HFF-Myc (cell line): ENCODE measurements around the gene LDLRAD3.

Source experiments
- DNase-seq: peaks from one replicate; pipeline ENCODE4 v3.0.0-alpha.2; 2011; ENCODE audit warnings: low read depth; ENCODE audit errors: extremely low read depth
- H3K4me3 ChIP-seq: replicated peaks from 2 replicates; pipeline ENCODE4 v1.5.1; 2011; ENCODE audit warnings: low read depth, mild to moderate bottlenecking, control low read depth, low read length
- TF ChIP-seq, protein P1 (sequence below): IDR thresholded peaks from 2 replicates; pipeline ENCODE4 v1.5.1; 2012; ENCODE audit warnings: mild to moderate bottlenecking, low read depth, low read length, control low read depth; ENCODE audit errors: missing control alignments

LDLRAD3 gene

DNA sequence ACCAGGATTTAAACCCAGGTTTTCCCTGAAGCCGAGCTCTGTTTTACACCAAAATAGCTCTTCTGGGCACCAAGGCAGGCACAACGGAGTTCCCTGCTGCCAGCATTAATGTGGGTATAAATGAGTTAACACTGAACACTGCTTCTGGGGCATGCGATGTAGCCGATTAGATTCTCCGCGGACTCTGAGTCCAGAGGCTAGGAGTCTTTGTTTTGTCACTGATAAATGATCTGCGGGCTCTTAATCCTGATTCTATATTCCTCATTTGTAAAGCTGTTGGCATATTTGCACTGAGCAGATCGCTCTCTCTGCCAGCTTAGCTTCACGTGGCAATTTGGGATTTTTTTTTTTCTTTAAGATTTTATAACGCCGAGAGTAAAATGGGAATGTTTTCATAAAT is 16.8 kb upstream of the LDLRAD3 start:
- H3K4me3 ChIP-seq, result no peak overlapping the region
- DNase-seq, result no peak
- TF ChIP-seq, protein P1, sequence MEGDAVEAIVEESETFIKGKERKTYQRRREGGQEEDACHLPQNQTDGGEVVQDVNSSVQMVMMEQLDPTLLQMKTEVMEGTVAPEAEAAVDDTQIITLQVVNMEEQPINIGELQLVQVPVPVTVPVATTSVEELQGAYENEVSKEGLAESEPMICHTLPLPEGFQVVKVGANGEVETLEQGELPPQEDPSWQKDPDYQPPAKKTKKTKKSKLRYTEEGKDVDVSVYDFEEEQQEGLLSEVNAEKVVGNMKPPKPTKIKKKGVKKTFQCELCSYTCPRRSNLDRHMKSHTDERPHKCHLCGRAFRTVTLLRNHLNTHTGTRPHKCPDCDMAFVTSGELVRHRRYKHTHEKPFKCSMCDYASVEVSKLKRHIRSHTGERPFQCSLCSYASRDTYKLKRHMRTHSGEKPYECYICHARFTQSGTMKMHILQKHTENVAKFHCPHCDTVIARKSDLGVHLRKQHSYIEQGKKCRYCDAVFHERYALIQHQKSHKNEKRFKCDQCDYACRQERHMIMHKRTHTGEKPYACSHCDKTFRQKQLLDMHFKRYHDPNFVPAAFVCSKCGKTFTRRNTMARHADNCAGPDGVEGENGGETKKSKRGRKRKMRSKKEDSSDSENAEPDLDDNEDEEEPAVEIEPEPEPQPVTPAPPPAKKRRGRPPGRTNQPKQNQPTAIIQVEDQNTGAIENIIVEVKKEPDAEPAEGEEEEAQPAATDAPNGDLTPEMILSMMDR, result no peak

GRCh38 chr11:35927682-35928081 is 16.2 kb upstream of the LDLRAD3 start:
- no peak for DNase-seq

GRCh38 chr11:35928688-35929395 is 15.0 kb upstream of the LDLRAD3 start:
- no peak overlapping the region for H3K4me3 ChIP-seq
- TF ChIP-seq, protein P1, result no peak
- no peak for DNase-seq

More at GRCh38 chr11:35927682-35928081, 16.2 kb upstream of the LDLRAD3 start:
- no peak overlapping the region for H3K4me3 ChIP-seq
- TF ChIP-seq, protein P1, result no peak

- no peak for DNase-seq
- no peak overlapping the region for H3K4me3 ChIP-seq
- TF ChIP-seq, protein P1, result no peak
Observed at GRCh38 chr11:35930466-35930865, 13.4 kb upstream of the LDLRAD3 start.

- TF ChIP-seq, protein P1, result no peak
- H3K4me3 ChIP-seq, result no peak overlapping the region
- DNase-seq, result no peak
Observed at GRCh38 chr11:35932121-35932520, 11.7 kb upstream of the LDLRAD3 start.

- H3K4me3 ChIP-seq, result no peak overlapping the region
- TF ChIP-seq, protein P1, result no peak
- DNase-seq, result no peak
Observed at GRCh38 chr11:35932681-35933319, 11.1 kb upstream of the LDLRAD3 start.
